GM12891 (cell line): ENCODE results near the gene PGP.

ENCODE experiments used
- PAX5 ChIP-seq: IDR thresholded peaks from 2 replicates; pipeline ENCODE4 v1.6.1; 2011; ENCODE audit warnings: low read length, moderate library complexity, mild to moderate bottlenecking; ENCODE audit not compliant: insufficient read depth, severe bottlenecking
- POLR2A ChIP-seq: IDR thresholded peaks from 2 replicates; pipeline ENCODE4 v1.6.1; 2011; ENCODE audit warnings: low read depth, low read length, control low read depth
- POLR2AphosphoS5 ChIP-seq: IDR thresholded peaks from 2 replicates; pipeline ENCODE4 v1.6.1; 2011; ENCODE audit warnings: low read depth, low read length, control low read depth
- POU2F2 ChIP-seq: IDR thresholded peaks from 2 replicates; pipeline ENCODE4 v1.6.1; 2011; ENCODE audit warnings: low read depth, mild to moderate bottlenecking, control low read depth, low read length, moderate library complexity
- SPI1 ChIP-seq: IDR thresholded peaks from 2 replicates; pipeline ENCODE4 v1.6.1; 2011; ENCODE audit warnings: low read depth, low read length, control low read depth
- TAF1 ChIP-seq: IDR thresholded peaks from 2 replicates; pipeline ENCODE4 v1.6.1; 2011; ENCODE audit warnings: low read depth, low read length, control low read depth

DNA sequence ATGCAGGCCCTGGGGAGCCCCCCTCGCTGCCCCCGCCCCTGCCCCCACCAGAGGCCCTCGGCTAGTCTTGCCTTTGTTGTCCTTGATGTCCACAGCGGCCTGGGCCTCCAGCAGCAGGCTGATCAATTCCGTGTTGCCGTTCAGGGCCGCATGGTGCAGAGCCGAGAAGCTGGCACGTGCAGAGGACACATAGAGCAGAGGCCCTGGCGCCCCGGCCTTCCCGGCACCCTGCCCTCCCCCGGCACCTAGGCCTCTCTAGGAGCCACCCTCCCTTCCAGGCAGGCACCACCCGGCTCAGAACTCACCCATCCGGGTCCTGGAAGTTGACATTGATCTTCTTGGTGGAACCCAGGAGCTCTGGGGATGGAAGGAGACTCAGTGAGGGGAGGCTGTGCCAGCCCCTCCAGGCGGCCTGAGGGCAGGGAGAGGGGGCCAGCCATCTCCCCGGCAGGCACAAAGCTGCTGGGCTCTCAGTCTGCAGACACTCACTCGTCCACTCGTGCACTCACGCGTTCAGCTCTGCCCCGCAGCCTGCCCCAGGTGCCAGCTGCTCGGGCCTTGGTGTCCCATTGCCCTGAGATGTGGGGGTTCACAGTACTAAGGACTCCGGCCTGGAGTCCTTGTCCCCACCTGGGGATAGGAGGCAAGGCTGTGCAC lies 24.5 kb downstream of the PGP start:
- no peak for TF ChIP-seq POLR2A
- TF ChIP-seq POLR2AphosphoS5 = no peak
- no peak for TF ChIP-seq TAF1
- TF ChIP-seq SPI1 = no peak
- TF ChIP-seq POU2F2 = no peak
- no peak for TF ChIP-seq PAX5
